ENCODE measurements around the gene ADSL. TPM values are rescaled to one million over a fixed set of nuclear protein-coding genes. Genes with fewer than 3 reads are reported as not detected.

ADSL gene
- total RNA-seq, 1 donor from 2014 or later = 153 TPM

DNA sequence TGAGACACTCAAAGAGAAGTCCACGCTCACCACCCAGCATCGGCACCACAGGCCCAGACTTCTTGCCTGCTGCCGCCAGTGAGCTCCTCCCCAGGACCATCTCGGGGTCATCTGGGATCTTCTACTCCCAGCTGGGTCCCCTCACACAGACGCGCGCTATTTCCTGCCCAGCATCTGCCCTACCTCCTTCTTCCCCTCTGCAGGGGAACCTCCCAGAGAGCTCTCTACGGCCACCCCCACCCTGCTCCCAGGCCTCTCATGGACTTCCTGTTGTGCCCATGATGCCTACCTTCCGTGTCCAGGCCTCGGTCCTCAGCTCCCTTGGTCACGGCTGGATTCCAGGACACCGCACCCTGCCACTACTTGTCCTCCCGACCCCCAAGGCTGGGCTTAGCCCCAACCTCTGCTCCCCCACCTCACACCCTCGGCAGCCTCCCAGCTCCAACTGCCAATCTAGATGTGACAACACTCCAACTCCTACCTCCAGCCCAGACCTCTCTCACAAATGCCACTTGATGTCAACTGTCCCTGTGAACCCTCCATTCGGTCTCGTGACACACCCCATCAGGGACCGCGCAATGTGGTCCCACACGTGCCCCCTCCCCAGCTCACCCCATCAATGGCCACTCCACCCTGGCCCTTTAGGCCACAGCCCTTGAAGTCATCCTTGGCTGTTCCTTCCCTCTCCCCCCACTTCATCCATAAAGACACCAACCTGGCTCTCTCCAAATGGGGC lies 69.4 kb downstream of the ADSL start:
- TF ChIP-seq, protein P1, sequence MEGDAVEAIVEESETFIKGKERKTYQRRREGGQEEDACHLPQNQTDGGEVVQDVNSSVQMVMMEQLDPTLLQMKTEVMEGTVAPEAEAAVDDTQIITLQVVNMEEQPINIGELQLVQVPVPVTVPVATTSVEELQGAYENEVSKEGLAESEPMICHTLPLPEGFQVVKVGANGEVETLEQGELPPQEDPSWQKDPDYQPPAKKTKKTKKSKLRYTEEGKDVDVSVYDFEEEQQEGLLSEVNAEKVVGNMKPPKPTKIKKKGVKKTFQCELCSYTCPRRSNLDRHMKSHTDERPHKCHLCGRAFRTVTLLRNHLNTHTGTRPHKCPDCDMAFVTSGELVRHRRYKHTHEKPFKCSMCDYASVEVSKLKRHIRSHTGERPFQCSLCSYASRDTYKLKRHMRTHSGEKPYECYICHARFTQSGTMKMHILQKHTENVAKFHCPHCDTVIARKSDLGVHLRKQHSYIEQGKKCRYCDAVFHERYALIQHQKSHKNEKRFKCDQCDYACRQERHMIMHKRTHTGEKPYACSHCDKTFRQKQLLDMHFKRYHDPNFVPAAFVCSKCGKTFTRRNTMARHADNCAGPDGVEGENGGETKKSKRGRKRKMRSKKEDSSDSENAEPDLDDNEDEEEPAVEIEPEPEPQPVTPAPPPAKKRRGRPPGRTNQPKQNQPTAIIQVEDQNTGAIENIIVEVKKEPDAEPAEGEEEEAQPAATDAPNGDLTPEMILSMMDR (IDR thresholded peaks at IDR 0.05; ENCODE audit: insufficient read depth, low read length, poor library complexity, severe bottlenecking) = no peak
- H3K4me3 ChIP-seq (ENCODE audit: low read depth, low read length) = no peak overlapping the region
- no peaks in the 10 kb centered on the region for H3K27me3 ChIP-seq (ENCODE audit: control insufficient read depth, insufficient read depth, low read length)
- DNase-seq (ENCODE audit: low read depth) = no peak
- peaks cover 1% of the 10 kb centered on the region for H3K36me3 ChIP-seq (ENCODE audit: control insufficient read depth, insufficient read depth, low read length)

GRCh38 chr22:40416267-40416570 lies 69.9 kb downstream of the ADSL start:
- no peak for DNase-seq (ENCODE audit: low read depth)
- Histone ChIP-seq H3K4me3 (ENCODE audit: low read depth, low read length) (no peak overlapping the region), H3K36me3 (ENCODE audit: control insufficient read depth, insufficient read depth, low read length) (peaks cover 1% of the 10 kb centered on the region), H3K27me3 (ENCODE audit: control insufficient read depth, insufficient read depth, low read length) (no peaks in the 10 kb centered on the region)
- TF ChIP-seq, protein P1 (IDR thresholded peaks at IDR 0.05; ENCODE audit: insufficient read depth, low read length, poor library complexity, severe bottlenecking) = no peak

DNA sequence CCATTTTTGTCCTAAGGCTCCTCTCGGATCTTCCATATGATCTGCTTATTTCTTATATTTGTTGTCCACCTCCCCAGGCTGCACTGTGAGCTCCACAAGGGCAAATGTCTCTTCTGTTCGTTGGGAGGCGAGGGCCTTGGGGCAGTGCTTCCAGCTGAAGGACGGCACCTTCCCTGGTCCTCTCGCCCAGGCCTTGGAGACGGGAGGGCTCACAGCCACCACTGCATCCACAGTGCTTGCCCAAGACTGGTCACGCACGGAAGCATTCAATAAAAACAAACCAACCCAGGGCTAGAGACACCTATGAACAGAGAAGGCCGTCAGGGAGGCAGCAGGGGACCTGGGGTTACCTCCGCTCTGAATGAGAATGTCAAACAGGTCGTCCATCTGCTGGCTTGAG lies 70.3 kb downstream of the ADSL start:
- Histone ChIP-seq H3K4me3 (ENCODE audit: low read depth, low read length) (no peak overlapping the region), H3K36me3 (ENCODE audit: control insufficient read depth, insufficient read depth, low read length) (no peaks in the 10 kb centered on the region), H3K27me3 (ENCODE audit: control insufficient read depth, insufficient read depth, low read length) (no peaks in the 10 kb centered on the region)
- no peak for DNase-seq (ENCODE audit: low read depth)
- TF ChIP-seq, protein P1 (IDR thresholded peaks at IDR 0.05; ENCODE audit: insufficient read depth, low read length, poor library complexity, severe bottlenecking) = no peak

DNA sequence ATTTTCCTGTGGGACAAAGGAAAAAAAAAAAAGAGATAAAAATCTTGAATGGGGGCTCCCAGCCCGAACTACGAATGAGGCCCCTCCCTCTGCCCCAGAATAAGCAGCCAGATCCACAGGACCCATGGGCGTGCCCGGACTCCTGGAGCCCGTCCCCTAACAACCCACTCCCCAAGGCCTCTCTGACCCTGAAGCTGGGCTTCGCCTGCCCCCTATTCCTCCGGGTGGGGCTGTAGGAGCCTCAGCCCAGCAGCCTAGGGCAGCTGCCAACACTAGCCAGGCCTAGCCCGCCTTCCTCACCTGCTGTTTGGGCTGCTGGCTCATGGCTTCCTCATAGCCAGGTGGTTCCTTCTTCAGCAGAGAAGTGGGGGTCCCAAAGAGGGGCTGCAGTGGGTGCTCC lies 70.7 kb downstream of the ADSL start:
- H3K4me3 ChIP-seq (ENCODE audit: low read depth, low read length) = no peak overlapping the region
- no peaks in the 10 kb centered on the region for H3K27me3 ChIP-seq (ENCODE audit: control insufficient read depth, insufficient read depth, low read length)
- no peak for DNase-seq (ENCODE audit: low read depth)
- no peaks in the 10 kb centered on the region for H3K36me3 ChIP-seq (ENCODE audit: control insufficient read depth, insufficient read depth, low read length)
- TF ChIP-seq, protein P1 (IDR thresholded peaks at IDR 0.05; ENCODE audit: insufficient read depth, low read length, poor library complexity, severe bottlenecking) = no peak

DNA sequence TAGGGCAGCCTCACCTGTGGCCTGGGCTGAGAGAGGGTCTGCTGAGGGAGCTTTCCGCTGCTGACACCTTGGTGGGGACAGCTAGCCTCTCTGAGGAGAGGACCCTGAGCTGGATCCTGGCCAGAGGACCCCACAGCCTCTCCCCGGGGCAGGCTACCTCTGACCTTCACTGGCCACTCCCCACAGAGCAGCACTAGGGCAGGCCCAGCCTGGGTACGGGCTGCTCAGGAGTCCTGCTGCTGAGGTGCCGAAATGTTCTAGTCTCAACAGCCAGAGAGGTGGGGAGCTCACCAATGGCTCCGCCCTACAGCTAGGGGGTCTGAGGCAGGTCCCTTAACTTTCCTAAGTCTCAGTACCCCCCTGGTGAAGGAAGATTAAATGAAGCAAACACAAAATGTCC lies 71.6 kb downstream of the ADSL start:
- no peak for DNase-seq (ENCODE audit: low read depth)
- Histone ChIP-seq H3K4me3 (ENCODE audit: low read depth, low read length) (no peak overlapping the region), H3K36me3 (ENCODE audit: control insufficient read depth, insufficient read depth, low read length) (no peaks in the 10 kb centered on the region), H3K27me3 (ENCODE audit: control insufficient read depth, insufficient read depth, low read length) (no peaks in the 10 kb centered on the region)
- TF ChIP-seq, protein P1 (IDR thresholded peaks at IDR 0.05; ENCODE audit: insufficient read depth, low read length, poor library complexity, severe bottlenecking) = no peak

All from kidney epithelial cell (primary cell).